Measurements from ENCODE around the gene MUC13.

Gene MUC13, protein sequence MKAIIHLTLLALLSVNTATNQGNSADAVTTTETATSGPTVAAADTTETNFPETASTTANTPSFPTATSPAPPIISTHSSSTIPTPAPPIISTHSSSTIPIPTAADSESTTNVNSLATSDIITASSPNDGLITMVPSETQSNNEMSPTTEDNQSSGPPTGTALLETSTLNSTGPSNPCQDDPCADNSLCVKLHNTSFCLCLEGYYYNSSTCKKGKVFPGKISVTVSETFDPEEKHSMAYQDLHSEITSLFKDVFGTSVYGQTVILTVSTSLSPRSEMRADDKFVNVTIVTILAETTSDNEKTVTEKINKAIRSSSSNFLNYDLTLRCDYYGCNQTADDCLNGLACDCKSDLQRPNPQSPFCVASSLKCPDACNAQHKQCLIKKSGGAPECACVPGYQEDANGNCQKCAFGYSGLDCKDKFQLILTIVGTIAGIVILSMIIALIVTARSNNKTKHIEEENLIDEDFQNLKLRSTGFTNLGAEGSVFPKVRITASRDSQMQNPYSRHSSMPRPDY

DNA sequence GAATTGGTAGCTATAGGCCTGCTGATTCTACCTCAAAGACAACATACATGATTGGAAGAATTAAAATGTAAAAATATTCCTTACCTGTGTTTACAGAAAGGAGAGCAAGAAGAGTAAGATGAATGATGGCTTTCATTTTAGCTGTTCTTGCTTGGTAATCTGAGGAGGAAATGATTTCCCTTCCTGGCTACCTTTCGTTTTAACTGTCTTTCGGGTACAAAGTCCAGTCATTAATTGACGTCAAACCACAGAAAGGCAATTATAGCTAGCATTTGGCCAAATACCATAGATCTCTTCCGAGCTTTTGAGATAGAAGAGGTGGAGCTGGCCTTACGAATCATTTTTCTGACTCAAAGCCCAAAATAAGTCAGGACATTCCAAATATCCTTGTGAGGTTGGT is at the start of gene MUC13:
Gene MUC13 (minus strand): TSS at position 175 of the 400 bp plus-strand sequence. CDS start 39 bp downstream, at position 136.
- H3K4me3 Mint-ChIP-seq: no peak within 1 kb of the TSS
- no peaks in the 10 kb centered on the region for H3K4me1 Mint-ChIP-seq (ENCODE audit: low read depth)
- H3K36me3 Mint-ChIP-seq (ENCODE audit: low read depth): no peaks in the 10 kb centered on the region

DNA sequence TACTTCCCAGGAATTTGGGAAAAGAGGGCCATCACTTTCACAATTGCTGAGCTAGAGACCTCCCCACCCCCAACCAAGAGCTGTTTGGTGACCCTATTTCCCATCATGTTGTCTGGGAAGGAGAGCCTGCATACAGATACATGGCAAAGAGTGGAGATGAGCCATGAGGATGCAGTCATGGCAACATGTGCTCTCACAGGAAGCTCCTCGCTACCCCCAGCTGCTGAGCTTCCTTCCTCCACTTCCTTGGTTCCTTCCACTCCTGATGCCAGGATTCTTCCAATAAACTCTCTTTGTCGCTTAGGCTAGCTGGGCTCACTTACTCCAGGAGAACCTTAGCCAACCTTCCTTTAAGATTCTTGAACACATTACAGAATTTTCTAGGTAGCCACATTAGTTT is 48.3 kb upstream of the MUC13 start:
- Mint-ChIP-seq H3K27me3 (ENCODE audit: low read depth) (no peaks in the 10 kb centered on the region), H3K36me3 (ENCODE audit: low read depth) (peaks cover 30% of the 10 kb centered on the region), H3K4me3 (no peak overlapping the region), H3K9me3 (no peaks in the 10 kb centered on the region), H3K4me1 (ENCODE audit: low read depth) (peaks cover 10% of the 10 kb centered on the region), H3K27ac (no peak overlapping the region)

More for the DNA sequence above, at the start of gene MUC13:
- Mint-ChIP-seq H3K9me3 (no peaks in the 10 kb centered on the region), H3K27me3 (ENCODE audit: low read depth) (peaks cover 56% of the 10 kb centered on the region), H3K27ac (no peak within 1 kb of the TSS)

DNA sequence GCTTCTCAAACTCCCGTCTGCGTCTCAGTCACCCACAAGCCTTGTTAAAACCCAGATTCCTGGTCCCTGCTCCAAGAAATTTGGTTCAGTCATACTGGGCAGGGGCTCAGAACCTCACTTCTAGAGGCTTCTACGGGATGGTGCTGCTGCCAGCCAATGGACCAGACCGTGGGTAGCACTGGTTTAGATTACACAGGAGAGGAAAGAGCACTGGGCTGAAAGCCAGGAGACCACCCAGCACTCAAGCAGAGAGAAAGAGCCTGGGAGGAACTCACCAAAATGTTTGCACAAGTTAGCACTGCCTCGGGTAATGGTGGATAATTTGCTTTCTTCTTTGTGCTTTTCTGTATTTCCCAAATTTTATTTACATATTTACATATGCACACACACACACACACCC is 46.9 kb upstream of the MUC13 start:
- Mint-ChIP-seq H3K27me3 (ENCODE audit: low read depth) (no peaks in the 10 kb centered on the region), H3K36me3 (ENCODE audit: low read depth) (peaks cover 40% of the 10 kb centered on the region), H3K9me3 (no peaks in the 10 kb centered on the region), H3K4me1 (ENCODE audit: low read depth) (peaks cover 9% of the 10 kb centered on the region), H3K4me3 (no peak overlapping the region), H3K27ac (no peak overlapping the region)

DNA sequence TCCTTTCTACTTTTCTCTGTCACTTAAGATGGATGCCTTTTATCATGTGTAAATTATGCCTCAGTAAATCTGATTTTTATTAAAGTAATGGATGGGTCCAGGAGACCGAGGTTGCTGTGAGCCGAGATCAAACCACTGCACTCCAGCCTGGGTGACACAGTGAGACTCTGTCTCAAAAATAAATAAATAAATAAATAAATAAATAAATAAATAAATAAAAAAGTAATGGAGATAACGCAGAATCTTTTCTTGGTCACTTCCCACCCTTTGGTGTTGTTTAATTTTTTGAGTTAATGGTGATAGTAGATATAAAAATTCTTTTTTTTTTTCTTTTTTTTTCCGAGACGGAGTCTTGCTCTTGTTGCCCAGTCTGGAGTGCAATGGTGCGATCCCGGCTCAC is 44.1 kb upstream of the MUC13 start:
- Mint-ChIP-seq H3K27me3 (ENCODE audit: low read depth) (no peaks in the 10 kb centered on the region), H3K27ac (no peak overlapping the region), H3K9me3 (no peaks in the 10 kb centered on the region), H3K4me3 (no peak overlapping the region), H3K36me3 (ENCODE audit: low read depth) (peaks cover 41% of the 10 kb centered on the region), H3K4me1 (ENCODE audit: low read depth) (peaks cover 19% of the 10 kb centered on the region)

DNA sequence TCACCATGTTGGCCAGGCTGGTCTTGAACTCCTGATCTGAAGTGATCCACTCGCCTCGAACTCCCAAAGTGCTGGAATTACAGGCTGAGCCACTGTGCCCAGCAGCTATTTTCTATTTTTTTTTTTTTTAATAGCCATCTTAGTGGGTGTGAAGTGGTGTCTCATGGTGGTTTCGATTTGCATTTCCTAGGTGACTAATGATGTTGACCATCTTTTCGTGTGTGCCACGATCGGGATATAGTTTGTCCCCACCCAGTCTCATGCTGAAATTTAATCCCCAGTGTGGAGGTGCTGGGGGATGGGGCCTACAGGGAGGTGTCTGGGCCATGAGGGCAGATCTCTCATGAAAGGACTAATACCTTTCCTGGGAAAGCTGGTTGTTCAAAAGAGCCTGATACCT is 41.8 kb upstream of the MUC13 start:
- H3K36me3 Mint-ChIP-seq (ENCODE audit: low read depth): peaks cover 42% of the 10 kb centered on the region
- H3K27me3 Mint-ChIP-seq (ENCODE audit: low read depth): no peaks in the 10 kb centered on the region
- H3K27ac Mint-ChIP-seq: no peak overlapping the region

DNA sequence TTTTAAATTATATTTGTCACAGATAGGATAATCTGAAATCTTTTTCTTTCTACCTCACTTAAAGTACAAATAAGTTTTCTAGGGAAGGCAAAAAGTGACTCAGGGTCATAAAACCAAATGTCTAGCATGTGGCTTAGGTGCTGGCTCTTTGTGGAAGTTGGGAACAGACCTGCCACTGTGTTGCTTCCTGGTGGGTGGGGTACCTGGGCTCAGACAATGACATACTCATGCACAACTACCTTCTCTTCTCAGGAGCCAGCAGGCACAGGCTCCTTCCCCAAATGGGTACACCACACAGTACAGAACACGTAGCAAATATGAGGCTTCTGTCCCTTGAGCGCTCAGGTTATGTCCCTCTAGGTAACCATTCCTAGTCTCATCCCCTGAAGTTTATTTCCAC is 40.1 kb upstream of the MUC13 start:
- Mint-ChIP-seq H3K4me1 (ENCODE audit: low read depth) (peaks cover 18% of the 10 kb centered on the region), H3K27ac (no peak overlapping the region), H3K9me3 (no peaks in the 10 kb centered on the region), H3K36me3 (ENCODE audit: low read depth) (peaks cover 50% of the 10 kb centered on the region), H3K27me3 (ENCODE audit: low read depth) (no peaks in the 10 kb centered on the region), H3K4me3 (no peak overlapping the region)

More for the DNA sequence above, 41.8 kb upstream of the MUC13 start:
- Mint-ChIP-seq H3K9me3 (no peaks in the 10 kb centered on the region), H3K4me3 (no peak overlapping the region), H3K4me1 (ENCODE audit: low read depth) (peaks cover 18% of the 10 kb centered on the region)

DNA sequence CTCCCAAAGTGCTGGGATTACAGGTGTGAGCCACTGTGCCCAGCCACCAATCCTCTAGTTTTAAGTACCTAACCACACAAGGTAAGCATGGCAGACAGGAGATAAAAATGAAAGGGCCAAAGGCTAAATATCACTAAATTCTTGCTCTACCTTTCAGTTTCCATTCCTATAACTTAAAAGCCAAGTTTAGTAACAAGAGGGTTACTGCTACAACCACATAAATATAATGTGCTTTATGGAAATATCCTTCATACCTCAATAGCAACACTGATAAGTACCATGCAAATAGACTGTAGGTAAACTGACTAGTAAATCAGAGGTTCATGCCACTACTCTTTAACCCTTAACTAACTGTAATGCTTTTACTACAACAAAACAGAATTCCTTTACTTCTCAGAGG is 38.7 kb upstream of the MUC13 start:
- Mint-ChIP-seq H3K36me3 (ENCODE audit: low read depth) (peaks cover 52% of the 10 kb centered on the region), H3K4me1 (ENCODE audit: low read depth) (peaks cover 23% of the 10 kb centered on the region), H3K27me3 (ENCODE audit: low read depth) (no peaks in the 10 kb centered on the region), H3K4me3 (no peak overlapping the region), H3K9me3 (no peaks in the 10 kb centered on the region), H3K27ac (no peak overlapping the region)

DNA sequence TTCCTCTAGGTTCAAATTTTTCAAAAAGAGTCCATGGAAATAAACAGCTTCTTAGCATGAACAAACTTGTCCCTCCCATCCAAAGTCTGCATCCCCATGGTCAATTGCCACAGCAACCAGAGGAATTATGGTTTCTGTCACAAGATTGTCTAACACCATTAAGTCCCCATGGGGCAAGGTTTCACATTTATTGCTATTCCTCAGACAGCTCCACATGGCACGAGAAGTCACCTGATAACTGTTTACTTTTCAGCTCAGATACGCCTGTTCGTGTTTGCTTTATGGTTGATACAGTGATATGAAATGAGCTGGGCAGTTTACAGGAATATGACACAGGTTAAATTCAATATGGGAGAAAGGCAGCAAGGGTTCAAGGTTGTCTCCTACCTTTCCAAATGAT is 37.9 kb upstream of the MUC13 start:
- peaks cover 23% of the 10 kb centered on the region for H3K4me1 Mint-ChIP-seq (ENCODE audit: low read depth)
- no peaks in the 10 kb centered on the region for H3K27me3 Mint-ChIP-seq (ENCODE audit: low read depth)
- no peaks in the 10 kb centered on the region for H3K9me3 Mint-ChIP-seq
- no peak overlapping the region for H3K27ac Mint-ChIP-seq
- peaks cover 47% of the 10 kb centered on the region for H3K36me3 Mint-ChIP-seq (ENCODE audit: low read depth)
- H3K4me3 Mint-ChIP-seq: no peak overlapping the region

DNA sequence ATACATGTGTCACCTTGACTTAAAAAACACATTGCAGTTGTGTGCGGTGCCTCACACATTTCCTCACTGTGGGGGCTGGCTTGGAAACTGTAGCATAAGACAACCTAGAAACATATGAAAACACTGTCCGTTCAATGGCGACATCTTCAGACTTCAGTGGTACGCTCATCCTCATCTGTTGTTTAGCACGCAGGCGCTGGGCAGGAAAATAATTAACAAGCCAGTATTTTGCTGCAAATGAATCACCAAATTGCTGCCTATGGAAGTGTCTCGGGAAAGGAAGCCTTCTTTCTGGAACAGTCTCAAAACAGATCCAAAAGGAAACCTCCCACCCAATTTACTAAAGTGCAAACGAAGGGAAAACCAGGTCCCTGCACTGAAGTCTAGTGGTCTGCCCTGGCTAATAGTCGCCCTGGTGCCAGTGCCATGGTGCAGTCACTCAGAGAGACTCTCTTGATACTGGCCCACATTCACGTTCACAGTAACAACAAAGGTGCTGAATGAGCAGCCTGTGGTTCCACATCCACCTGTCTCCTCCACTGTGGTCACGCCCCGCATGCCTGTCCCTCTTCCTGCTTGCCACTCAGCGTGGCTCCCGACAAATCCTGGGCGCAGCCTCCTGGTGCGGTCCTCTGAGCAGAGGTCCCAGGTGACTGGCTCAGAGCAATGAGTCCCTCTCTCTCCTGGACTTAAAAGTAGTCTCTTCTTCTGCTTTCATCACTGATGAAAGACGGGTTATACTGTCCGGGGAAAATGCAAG is 35.6 kb upstream of the MUC13 start:
- no peak overlapping the region for H3K27ac Mint-ChIP-seq
- peaks cover 35% of the 10 kb centered on the region for H3K36me3 Mint-ChIP-seq (ENCODE audit: low read depth)
- no peaks in the 10 kb centered on the region for H3K27me3 Mint-ChIP-seq (ENCODE audit: low read depth)
- H3K4me1 Mint-ChIP-seq (ENCODE audit: low read depth): peaks cover 20% of the 10 kb centered on the region
- no peaks in the 10 kb centered on the region for H3K9me3 Mint-ChIP-seq
- H3K4me3 Mint-ChIP-seq: no peak overlapping the region

DNA sequence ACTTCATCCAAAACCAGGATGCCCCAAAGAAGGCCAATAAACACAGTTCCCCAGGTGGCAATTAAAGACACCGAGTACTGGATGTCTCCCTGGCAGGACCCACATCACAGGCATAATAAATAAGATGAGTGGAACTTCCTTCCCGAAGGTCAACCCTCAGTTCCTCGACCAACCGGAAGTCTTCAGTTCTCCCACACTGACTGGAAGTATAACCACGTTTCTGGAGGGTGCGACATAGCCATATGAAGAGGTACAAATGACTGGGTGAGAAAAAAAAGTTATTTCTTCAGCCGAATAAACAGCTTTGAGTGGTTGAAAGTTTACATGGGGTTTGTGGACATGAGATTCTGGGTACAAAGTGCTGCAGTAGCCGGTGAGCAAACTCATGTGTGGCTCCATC is 34.6 kb upstream of the MUC13 start:
- H3K27me3 Mint-ChIP-seq (ENCODE audit: low read depth): no peaks in the 10 kb centered on the region
- H3K27ac Mint-ChIP-seq: peak overlapping the region; percentile 20
- peaks cover 12% of the 10 kb centered on the region for H3K4me1 Mint-ChIP-seq (ENCODE audit: low read depth)
- peaks cover 32% of the 10 kb centered on the region for H3K36me3 Mint-ChIP-seq (ENCODE audit: low read depth)
- no peaks in the 10 kb centered on the region for H3K9me3 Mint-ChIP-seq
- no peak overlapping the region for H3K4me3 Mint-ChIP-seq

DNA sequence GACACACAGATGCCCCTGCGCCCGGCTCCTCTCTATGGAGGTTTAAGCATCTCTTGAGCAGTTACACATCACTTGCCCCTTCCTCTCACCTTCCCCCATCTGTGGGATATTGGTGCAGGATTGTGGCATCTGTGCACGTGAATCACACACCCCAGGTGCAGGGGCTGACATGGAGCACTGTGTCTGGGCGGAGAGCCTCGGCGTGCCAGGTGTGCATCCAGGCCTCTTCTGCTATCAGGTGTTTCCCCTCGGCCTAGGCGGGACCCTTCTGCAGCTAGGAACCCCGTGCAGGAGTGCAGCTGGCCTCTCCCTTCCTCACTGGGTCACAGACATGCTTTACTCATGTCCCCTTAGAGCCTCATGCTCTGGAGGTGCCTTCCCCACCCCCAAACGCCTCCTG is 33.4 kb upstream of the MUC13 start:
- Mint-ChIP-seq H3K27ac (no peak overlapping the region), H3K4me3 (no peak overlapping the region), H3K4me1 (ENCODE audit: low read depth) (peaks cover 10% of the 10 kb centered on the region), H3K36me3 (ENCODE audit: low read depth) (peaks cover 24% of the 10 kb centered on the region), H3K27me3 (ENCODE audit: low read depth) (peaks cover under 1% of the 10 kb centered on the region), H3K9me3 (no peaks in the 10 kb centered on the region)

DNA sequence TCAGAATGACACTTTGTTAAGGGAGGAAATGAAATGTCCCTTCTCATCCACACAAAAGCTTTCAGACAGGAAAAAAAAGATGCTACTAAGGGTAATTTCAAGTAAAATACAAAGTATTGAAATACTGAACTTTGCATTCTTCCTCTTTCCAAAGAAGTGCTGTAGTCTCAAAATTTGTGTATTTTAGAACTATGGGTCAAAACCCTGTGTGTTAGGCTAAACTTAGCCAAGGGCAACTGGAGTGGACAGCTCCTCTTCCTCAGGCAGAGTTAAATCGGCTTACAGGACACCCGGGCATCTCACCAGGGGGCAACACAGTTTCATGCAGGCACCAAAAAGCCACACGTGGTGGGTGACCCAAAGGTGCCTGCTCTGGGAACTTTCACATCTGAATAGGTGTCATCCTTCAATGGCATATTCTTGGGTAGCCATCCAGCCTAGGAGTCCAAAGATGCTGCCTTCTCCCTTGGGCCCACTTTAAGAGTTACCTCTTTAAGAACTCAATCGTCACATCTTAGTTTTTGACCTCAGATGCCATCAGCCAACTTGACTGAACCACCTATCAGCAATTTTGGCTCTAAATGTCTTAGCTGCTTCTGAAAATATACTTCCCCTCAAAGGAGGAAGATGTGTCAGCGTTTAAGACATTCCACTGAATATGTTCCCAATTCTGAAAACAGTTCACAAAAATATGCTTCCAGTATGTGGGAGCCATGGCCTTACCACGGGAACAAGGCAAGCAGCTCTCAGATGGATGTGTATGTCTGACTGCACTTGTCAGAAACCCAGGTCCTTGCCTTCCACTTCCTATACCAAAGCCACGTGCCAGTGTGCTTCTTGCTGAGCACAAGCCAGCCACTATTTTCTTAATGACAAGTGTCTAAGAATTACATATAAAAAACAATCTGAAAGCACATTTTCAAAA is 32.2 kb upstream of the MUC13 start:
- peaks cover 10% of the 10 kb centered on the region for H3K4me1 Mint-ChIP-seq (ENCODE audit: low read depth)
- H3K9me3 Mint-ChIP-seq: no peaks in the 10 kb centered on the region
- H3K27ac Mint-ChIP-seq: no peak overlapping the region
- peaks cover 7% of the 10 kb centered on the region for H3K27me3 Mint-ChIP-seq (ENCODE audit: low read depth)
- no peak overlapping the region for H3K4me3 Mint-ChIP-seq
- peaks cover 24% of the 10 kb centered on the region for H3K36me3 Mint-ChIP-seq (ENCODE audit: low read depth)

DNA sequence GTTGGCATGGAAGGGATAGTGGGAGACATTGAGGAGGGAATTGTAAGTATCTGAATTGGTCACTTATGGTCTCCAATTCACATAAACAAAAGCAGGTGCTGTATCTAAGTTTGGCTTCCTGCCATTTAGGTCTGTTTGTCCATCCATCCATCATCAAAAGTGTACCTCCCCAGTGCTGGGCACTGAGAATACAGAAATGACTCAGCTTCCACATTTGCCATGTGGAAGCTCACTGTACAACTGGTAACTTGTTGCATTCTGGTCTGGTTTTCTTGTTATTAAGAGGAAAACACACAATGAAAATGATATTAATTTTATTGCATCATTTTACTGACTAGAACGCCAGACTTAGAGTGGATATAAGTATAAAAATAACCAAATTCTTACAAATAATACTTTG is 30.9 kb upstream of the MUC13 start:
- Mint-ChIP-seq H3K27ac (no peak overlapping the region), H3K4me3 (no peak overlapping the region), H3K9me3 (no peaks in the 10 kb centered on the region), H3K27me3 (ENCODE audit: low read depth) (peaks cover 7% of the 10 kb centered on the region), H3K4me1 (ENCODE audit: low read depth) (peaks cover 8% of the 10 kb centered on the region), H3K36me3 (ENCODE audit: low read depth) (peaks cover 16% of the 10 kb centered on the region)

DNA sequence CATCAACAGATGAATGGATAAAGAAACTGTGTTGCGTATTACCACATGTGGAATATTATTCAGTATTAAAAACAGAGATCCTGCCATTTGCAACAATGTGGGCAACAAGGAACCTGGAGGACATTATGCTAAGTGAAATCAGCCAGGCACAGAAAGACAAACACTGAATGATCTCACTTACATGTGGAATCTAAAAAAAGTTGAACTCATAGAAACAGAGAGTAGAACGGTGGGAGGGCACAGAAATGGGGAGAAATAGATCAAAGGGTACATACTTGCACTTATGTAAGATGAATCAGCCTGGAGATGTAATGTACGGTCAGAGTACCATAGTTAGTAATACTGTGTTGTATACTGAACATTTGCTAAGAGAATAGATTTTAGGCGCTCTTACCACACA is 29.8 kb upstream of the MUC13 start:
- no peak overlapping the region for H3K27ac Mint-ChIP-seq
- H3K4me1 Mint-ChIP-seq (ENCODE audit: low read depth): peaks cover 6% of the 10 kb centered on the region
- peaks cover 11% of the 10 kb centered on the region for H3K36me3 Mint-ChIP-seq (ENCODE audit: low read depth)
- H3K4me3 Mint-ChIP-seq: no peak overlapping the region
- peaks cover 7% of the 10 kb centered on the region for H3K27me3 Mint-ChIP-seq (ENCODE audit: low read depth)
- H3K9me3 Mint-ChIP-seq: no peaks in the 10 kb centered on the region
